Measurements from ENCODE around the gene CCDC134. TPM values are rescaled to one million over a fixed set of nuclear protein-coding genes. Genes with fewer than 3 reads are reported as not detected.

The CCDC134 gene
- total RNA-seq, 1 experiment from 2014 or later, result 16.7 TPM

DNA sequence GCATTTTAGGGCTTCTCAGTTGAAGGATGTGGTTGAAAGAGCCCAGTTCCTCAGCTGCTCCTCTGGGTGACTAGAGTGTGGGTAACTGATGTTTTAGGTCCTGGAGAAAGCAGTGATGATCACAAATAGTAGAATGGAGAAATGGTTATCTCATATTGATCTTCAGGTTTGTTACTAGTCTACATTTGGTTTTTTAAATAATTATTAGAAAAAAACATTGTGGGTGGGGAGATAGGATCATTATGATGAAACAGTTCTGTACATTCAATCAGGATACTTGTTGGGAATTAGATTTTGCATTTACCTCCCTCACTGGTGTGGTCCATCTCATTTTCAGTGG lies 57.4 kb downstream of the CCDC134 start:
- Histone ChIP-seq H3K4me1 (ENCODE audit: control insufficient read depth, insufficient read depth, low read length) (no peaks in the 10 kb centered on the region; the same call in 1 of the 2 replicates), H3K4me3 (ENCODE audit: low read depth in 2 of 2, low read length in 2 of 2) (no peak overlapping the region), H3K27ac (ENCODE audit: low read length) (no peak overlapping the region), H3K9me3 (ENCODE audit: control insufficient read depth, insufficient read depth, low read depth, low read length) (no peaks in the 10 kb centered on the region), H3K36me3 (ENCODE audit: control insufficient read depth, insufficient read depth, low read length) (no peaks in the 10 kb centered on the region), H3K27me3 (ENCODE audit: control insufficient read depth, insufficient read depth, low read length) (no peaks in the 10 kb centered on the region)
- ChIA-PET CTCF (interaction anchor here (0.6 kb wide), 1 partner anchor 155 kb away, joined by 5 read pairs; no protein-coding TSS in a partner anchor), POLR2A (no interaction called here)
- in situ Hi-C loops (cut with HindIII; ENCODE audit: low pct_unique_long_range_greater_than_20kb, low sequenced_read_pairs) (no loop called here), intact Hi-C loops (cut with micrococcal nuclease; ENCODE audit: unreplicated experiment) (loop anchor here (10.0 kb wide), 1 partner anchor 163 kb away; the partner anchor contains the start of gene MEI1)
- no TSS peak for BruUV-seq (replicated peaks)
- TF ChIP-seq, protein P1, sequence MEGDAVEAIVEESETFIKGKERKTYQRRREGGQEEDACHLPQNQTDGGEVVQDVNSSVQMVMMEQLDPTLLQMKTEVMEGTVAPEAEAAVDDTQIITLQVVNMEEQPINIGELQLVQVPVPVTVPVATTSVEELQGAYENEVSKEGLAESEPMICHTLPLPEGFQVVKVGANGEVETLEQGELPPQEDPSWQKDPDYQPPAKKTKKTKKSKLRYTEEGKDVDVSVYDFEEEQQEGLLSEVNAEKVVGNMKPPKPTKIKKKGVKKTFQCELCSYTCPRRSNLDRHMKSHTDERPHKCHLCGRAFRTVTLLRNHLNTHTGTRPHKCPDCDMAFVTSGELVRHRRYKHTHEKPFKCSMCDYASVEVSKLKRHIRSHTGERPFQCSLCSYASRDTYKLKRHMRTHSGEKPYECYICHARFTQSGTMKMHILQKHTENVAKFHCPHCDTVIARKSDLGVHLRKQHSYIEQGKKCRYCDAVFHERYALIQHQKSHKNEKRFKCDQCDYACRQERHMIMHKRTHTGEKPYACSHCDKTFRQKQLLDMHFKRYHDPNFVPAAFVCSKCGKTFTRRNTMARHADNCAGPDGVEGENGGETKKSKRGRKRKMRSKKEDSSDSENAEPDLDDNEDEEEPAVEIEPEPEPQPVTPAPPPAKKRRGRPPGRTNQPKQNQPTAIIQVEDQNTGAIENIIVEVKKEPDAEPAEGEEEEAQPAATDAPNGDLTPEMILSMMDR (IDR thresholded peaks at IDR 0.05), result no peak; the same call in 1 of the 2 replicates
- TF ChIP-seq TCF7L2 (IDR thresholded peaks at IDR 0.05; ENCODE audit: low read depth, low read length), result no peak
- TF ChIP-seq, protein P2, sequence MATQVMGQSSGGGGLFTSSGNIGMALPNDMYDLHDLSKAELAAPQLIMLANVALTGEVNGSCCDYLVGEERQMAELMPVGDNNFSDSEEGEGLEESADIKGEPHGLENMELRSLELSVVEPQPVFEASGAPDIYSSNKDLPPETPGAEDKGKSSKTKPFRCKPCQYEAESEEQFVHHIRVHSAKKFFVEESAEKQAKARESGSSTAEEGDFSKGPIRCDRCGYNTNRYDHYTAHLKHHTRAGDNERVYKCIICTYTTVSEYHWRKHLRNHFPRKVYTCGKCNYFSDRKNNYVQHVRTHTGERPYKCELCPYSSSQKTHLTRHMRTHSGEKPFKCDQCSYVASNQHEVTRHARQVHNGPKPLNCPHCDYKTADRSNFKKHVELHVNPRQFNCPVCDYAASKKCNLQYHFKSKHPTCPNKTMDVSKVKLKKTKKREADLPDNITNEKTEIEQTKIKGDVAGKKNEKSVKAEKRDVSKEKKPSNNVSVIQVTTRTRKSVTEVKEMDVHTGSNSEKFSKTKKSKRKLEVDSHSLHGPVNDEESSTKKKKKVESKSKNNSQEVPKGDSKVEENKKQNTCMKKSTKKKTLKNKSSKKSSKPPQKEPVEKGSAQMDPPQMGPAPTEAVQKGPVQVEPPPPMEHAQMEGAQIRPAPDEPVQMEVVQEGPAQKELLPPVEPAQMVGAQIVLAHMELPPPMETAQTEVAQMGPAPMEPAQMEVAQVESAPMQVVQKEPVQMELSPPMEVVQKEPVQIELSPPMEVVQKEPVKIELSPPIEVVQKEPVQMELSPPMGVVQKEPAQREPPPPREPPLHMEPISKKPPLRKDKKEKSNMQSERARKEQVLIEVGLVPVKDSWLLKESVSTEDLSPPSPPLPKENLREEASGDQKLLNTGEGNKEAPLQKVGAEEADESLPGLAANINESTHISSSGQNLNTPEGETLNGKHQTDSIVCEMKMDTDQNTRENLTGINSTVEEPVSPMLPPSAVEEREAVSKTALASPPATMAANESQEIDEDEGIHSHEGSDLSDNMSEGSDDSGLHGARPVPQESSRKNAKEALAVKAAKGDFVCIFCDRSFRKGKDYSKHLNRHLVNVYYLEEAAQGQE (IDR thresholded peaks at IDR 0.05; ENCODE audit: insufficient read depth in 1 of 2, low read depth in 2 of 2, low read length in 1 of 2), result no peak
- TF ChIP-seq SIN3A (IDR thresholded peaks at IDR 0.05; ENCODE audit: borderline replicate concordance, insufficient read depth, low read depth, low read length), result no peak
- TF ChIP-seq POLR2AphosphoS5 (IDR thresholded peaks at IDR 0.05; ENCODE audit: low read depth, low read length), result no peak
- ATAC-seq (no peak), DNase-seq (ENCODE audit: low read depth, low spot score) (no peak)

DNA sequence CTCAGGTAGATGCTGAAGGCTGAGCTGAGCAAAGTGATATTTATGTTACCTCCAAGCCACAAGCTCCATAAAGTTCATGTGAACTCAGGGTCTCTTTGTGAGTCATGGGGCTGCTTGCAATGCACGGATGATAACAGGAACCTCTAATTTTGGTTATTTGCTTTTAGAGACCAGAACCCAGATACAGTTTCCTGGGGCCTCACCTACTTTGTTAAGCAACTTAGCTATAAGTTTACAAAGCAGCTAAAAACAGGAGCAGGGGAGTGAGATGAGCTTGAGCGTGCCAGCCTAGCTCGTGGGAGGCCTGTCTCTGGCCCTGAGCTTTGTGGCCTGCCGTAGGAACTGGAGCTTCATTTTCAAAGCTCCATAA lies 61.7 kb downstream of the CCDC134 start:
- Histone ChIP-seq H3K4me3 (ENCODE audit: low read depth in 2 of 2, low read length in 2 of 2) (no peak overlapping the region), H3K36me3 (ENCODE audit: control insufficient read depth, insufficient read depth, low read length) (no peaks in the 10 kb centered on the region), H3K9me3 (ENCODE audit: control insufficient read depth, insufficient read depth, low read depth, low read length) (no peaks in the 10 kb centered on the region), H3K27ac (ENCODE audit: low read length) (no peak overlapping the region), H3K27me3 (ENCODE audit: control insufficient read depth, insufficient read depth, low read length) (no peaks in the 10 kb centered on the region), H3K4me1 (ENCODE audit: control insufficient read depth, insufficient read depth, low read length) (no peaks in the 10 kb centered on the region; the same call in 1 of the 2 replicates)
- POLR2A ChIA-PET, result interaction anchor here (0.6 kb wide), 1 partner anchor 192 kb away, joined by 4 read pairs; no protein-coding TSS in a partner anchor
- intact Hi-C loops (cut with micrococcal nuclease; ENCODE audit: unreplicated experiment) (no loop called here), in situ Hi-C loops (cut with HindIII; ENCODE audit: low pct_unique_long_range_greater_than_20kb, low sequenced_read_pairs) (no loop called here)
- DNase-seq (ENCODE audit: low read depth, low spot score) (no peak), ATAC-seq (no peak)
- CTCF ChIA-PET, result interaction anchor here (0.6 kb wide), 1 partner anchor 62 kb away, joined by 3 read pairs; no protein-coding TSS in a partner anchor
- no TSS peak for BruUV-seq (replicated peaks)
- no peak for TF ChIP-seq POLR2AphosphoS5 (IDR thresholded peaks at IDR 0.05; ENCODE audit: low read depth, low read length)
- TF ChIP-seq, protein P2 (IDR thresholded peaks at IDR 0.05; ENCODE audit: insufficient read depth in 1 of 2, low read depth in 2 of 2, low read length in 1 of 2), result no peak
- TF ChIP-seq, protein P1 (IDR thresholded peaks at IDR 0.05), result no peak
- TF ChIP-seq TCF7L2 (IDR thresholded peaks at IDR 0.05; ENCODE audit: low read depth, low read length), result no peak
- no peak for TF ChIP-seq SIN3A (IDR thresholded peaks at IDR 0.05; ENCODE audit: borderline replicate concordance, insufficient read depth, low read depth, low read length)
